ENCODE measurements around the gene COL4A3. TPM values are rescaled to one million over a fixed set of nuclear protein-coding genes. Genes with fewer than 3 reads are reported as not detected.

The COL4A3 gene
- polyA plus RNA-seq (2013, experiment 1 of 2): not detected
- not detected for polyA plus RNA-seq (2013, experiment 2 of 2)

DNA sequence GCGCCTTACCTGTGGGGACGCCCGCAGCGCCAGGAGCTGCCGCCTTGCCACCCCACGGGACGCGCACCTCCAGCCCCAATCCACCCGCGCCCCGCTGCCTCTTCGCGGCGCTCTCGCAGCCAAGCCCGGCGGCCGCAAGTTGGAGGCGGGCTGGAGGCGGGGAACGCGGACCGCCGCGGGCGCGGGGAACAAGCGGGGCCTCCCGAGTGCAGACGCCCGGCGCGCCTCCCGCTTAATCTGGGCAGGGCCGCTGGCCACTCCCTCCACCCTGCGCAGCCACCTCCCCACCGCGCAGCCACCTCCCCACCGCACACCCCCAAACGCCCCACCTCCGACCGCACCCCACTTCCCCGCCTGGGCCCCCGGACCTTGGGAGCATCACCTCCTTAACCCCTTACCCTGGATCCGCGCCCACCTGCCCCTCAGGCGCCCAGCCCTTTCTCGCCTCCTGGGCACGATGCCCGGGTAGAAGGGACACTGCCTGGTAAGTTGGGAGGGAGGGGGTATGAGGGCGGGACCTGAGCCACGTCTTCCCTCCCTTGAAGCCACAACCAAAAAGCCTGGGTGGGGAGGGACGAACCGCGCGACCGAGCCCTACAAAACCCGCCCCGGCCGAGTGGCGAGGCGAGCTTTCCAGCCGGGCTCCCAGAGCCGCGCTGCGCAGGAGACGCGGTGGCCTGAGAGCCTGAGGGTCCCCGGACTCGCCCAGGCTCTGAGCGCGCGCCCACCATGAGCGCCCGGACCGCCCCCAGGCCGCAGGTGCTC, at the start of gene COL4A3, which contains the start of gene COL4A4:
Gene COL4A3, plus strand, starts transcription at position 627 of the 765 bp plus-strand sequence. Its CDS starts 103 bp downstream, at position 730.
Gene COL4A4, minus strand, starts transcription at position 208 of the 765 bp plus-strand sequence. CDS start 16,722 bp downstream, outside the sequence.
- Histone ChIP-seq H3K18ac (ENCODE audit: low read length) (peak within 1 kb of the TSS; percentile 75), H3K9ac (ENCODE audit: low read depth, low read length, poor library complexity) (peak within 1 kb of the TSS; percentile 83), H3K4me1 (ENCODE audit: control insufficient read depth in 2 of 2, insufficient read depth in 1 of 2, low read depth in 1 of 2, low read length in 2 of 2) (peaks cover 2 to 9% of the 10 kb centered on the region in 2 donors), H4K8ac (ENCODE audit: low read depth, low read length) (peak within 1 kb of the TSS; percentile 43), H3K27ac (replicated peaks; ENCODE audit: low read length) (no peak within 1 kb of the TSS), H3K4ac (ENCODE audit: low read length) (no peak within 1 kb of the TSS), H2BK12ac (ENCODE audit: low read length) (no peak within 1 kb of the TSS), H4K91ac (ENCODE audit: low read depth, low read length, poor library complexity) (no peak within 1 kb of the TSS), H3K27me3 (ENCODE audit: control insufficient read depth in 3 of 3, insufficient read depth in 3 of 3, low read depth in 1 of 3, low read length in 3 of 3) (peaks cover 6 to 78% (median 33%) of the 10 kb centered on the region in 3 experiments), H3K4me3 (ENCODE audit: low read length in 2 of 2) (peak within 1 kb of the TSS in 1 of 2 donors; percentile 80), H2BK15ac (ENCODE audit: low read length) (peak within 1 kb of the TSS; percentile 58), H3K4me2 (ENCODE audit: insufficient read depth, low read length, poor library complexity, severe bottlenecking) (peak within 1 kb of the TSS; percentile 100), H2AFZ (ENCODE audit: low read length) (peak within 1 kb of the TSS; percentile 85), H2BK5ac (ENCODE audit: low read length) (no peak within 1 kb of the TSS), H2AK5ac (ENCODE audit: low read depth, low read length) (peak within 1 kb of the TSS; percentile 52), H3K14ac (ENCODE audit: low read length) (no peak within 1 kb of the TSS), H3K36me3 (replicated peaks in 1 of 2; ENCODE audit: control insufficient read depth in 2 of 2, insufficient read depth in 2 of 2, low read length in 2 of 2) (no peaks in the 10 kb centered on the region), H3K23ac (ENCODE audit: low read depth, low read length, poor library complexity) (peak within 1 kb of the TSS; percentile 17), H2BK120ac (ENCODE audit: low read depth, low read length) (no peak within 1 kb of the TSS), H3K9me3 (replicated peaks in 1 of 2; ENCODE audit: control insufficient read depth in 2 of 2, insufficient read depth in 1 of 2, low read depth in 1 of 2, low read length in 2 of 2) (no peaks in the 10 kb centered on the region), H3K79me1 (ENCODE audit: low read depth, low read length) (no peaks in the 10 kb centered on the region)
- no CpG with 5 or more reads among the region's 77 CpGs for WGBS, 2 donors (ENCODE audit: extremely low coverage in 2 of 2, insufficient read length in 2 of 2, insufficient replicate concordance in 1 of 2)
- peak; percentile 31 for DNase-seq (ENCODE audit: low spot score)

DNA sequence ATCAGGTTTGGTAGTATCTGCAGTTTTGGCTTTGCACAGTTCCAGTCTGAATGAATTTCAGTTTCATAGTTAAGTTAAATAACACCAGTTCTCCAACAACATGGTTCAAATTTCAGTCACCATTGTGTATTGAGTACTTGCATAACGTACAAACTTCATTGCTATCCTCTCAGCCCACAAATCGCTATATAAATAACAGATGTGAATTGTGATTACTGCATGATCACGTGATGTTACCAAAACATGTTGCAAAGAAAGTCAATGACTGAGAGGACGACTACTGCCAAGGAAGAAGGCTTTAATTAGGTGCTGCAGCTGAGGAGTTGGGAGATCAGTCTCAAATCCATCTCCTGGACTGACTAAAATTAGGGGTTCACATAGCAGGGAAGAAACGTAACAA, 48.7 kb upstream of the COL4A3 start:
- H2AFZ ChIP-seq (ENCODE audit: low read length): no peak overlapping the region
- H4K8ac ChIP-seq (ENCODE audit: low read depth, low read length): no peak overlapping the region
- H4K91ac ChIP-seq (ENCODE audit: low read depth, low read length, poor library complexity): no peak overlapping the region
- no peak overlapping the region for H3K23ac ChIP-seq (ENCODE audit: low read depth, low read length, poor library complexity)
- no peak overlapping the region for H2BK15ac ChIP-seq (ENCODE audit: low read length)
- no peak overlapping the region for H3K4ac ChIP-seq (ENCODE audit: low read length)
- DNase-seq (ENCODE audit: low spot score): no peak
- no peak overlapping the region for H2AK5ac ChIP-seq (ENCODE audit: low read depth, low read length)
- no CpG with 5 or more reads among the region's 5 CpGs for WGBS, 2 donors (ENCODE audit: extremely low coverage in 2 of 2, insufficient read length in 2 of 2, insufficient replicate concordance in 1 of 2)
- no peak overlapping the region for H2BK5ac ChIP-seq (ENCODE audit: low read length)
- no peak overlapping the region for H3K14ac ChIP-seq (ENCODE audit: low read length)
- no peak overlapping the region for H3K27ac ChIP-seq (replicated peaks; ENCODE audit: low read length)
- H3K27me3 ChIP-seq (ENCODE audit: control insufficient read depth in 3 of 3, insufficient read depth in 3 of 3, low read depth in 1 of 3, low read length in 3 of 3): no peaks in the 10 kb centered on the region
- no peak overlapping the region for H3K4me3 ChIP-seq (ENCODE audit: low read length in 2 of 2)
- no peak overlapping the region for H3K18ac ChIP-seq (ENCODE audit: low read length)
- H2BK12ac ChIP-seq (ENCODE audit: low read length): no peak overlapping the region
- no peaks in the 10 kb centered on the region for H3K4me1 ChIP-seq (ENCODE audit: control insufficient read depth in 2 of 2, insufficient read depth in 1 of 2, low read depth in 1 of 2, low read length in 2 of 2)
- H2BK120ac ChIP-seq (ENCODE audit: low read depth, low read length): no peak overlapping the region
- H3K36me3 ChIP-seq (replicated peaks in 1 of 2; ENCODE audit: control insufficient read depth in 2 of 2, insufficient read depth in 2 of 2, low read length in 2 of 2): no peaks in the 10 kb centered on the region
- H3K9me3 ChIP-seq (replicated peaks in 1 of 2; ENCODE audit: control insufficient read depth in 2 of 2, insufficient read depth in 1 of 2, low read depth in 1 of 2, low read length in 2 of 2): no peaks in the 10 kb centered on the region
- no peaks in the 10 kb centered on the region for H3K79me1 ChIP-seq (ENCODE audit: low read depth, low read length)
- no peak overlapping the region for H3K9ac ChIP-seq (ENCODE audit: low read depth, low read length, poor library complexity)
- H3K4me2 ChIP-seq (ENCODE audit: insufficient read depth, low read length, poor library complexity, severe bottlenecking): no peak overlapping the region

DNA sequence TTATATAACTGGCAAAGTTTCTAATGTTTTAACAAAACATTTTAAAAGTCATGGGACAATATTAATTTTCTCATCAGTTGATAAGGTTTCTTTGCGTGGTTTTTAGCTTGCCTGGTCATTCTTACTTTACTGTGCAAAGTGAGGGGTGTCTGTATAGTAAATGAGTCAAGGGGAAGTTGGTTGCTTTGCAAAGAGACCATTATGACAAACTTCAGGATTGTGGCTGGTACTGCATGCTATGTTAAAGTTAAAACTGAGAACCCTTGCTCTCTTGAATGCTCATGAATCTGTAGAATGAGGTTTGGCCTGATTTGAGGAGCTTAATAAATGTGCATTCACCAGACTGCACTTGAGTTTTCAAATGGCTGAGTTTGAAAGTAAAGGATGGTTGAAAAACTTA, 47.4 kb upstream of the COL4A3 start:
- Histone ChIP-seq H3K14ac (ENCODE audit: low read length) (no peak overlapping the region), H3K23ac (ENCODE audit: low read depth, low read length, poor library complexity) (no peak overlapping the region), H4K91ac (ENCODE audit: low read depth, low read length, poor library complexity) (no peak overlapping the region), H3K27ac (replicated peaks; ENCODE audit: low read length) (no peak overlapping the region), H3K36me3 (replicated peaks in 1 of 2; ENCODE audit: control insufficient read depth in 2 of 2, insufficient read depth in 2 of 2, low read length in 2 of 2) (no peaks in the 10 kb centered on the region), H2BK120ac (ENCODE audit: low read depth, low read length) (no peak overlapping the region), H2AK5ac (ENCODE audit: low read depth, low read length) (no peak overlapping the region), H2BK15ac (ENCODE audit: low read length) (no peak overlapping the region), H3K9ac (ENCODE audit: low read depth, low read length, poor library complexity) (no peak overlapping the region), H2AFZ (ENCODE audit: low read length) (no peak overlapping the region), H3K4me3 (ENCODE audit: low read length in 2 of 2) (no peak overlapping the region), H3K9me3 (replicated peaks in 1 of 2; ENCODE audit: control insufficient read depth in 2 of 2, insufficient read depth in 1 of 2, low read depth in 1 of 2, low read length in 2 of 2) (no peaks in the 10 kb centered on the region), H3K18ac (ENCODE audit: low read length) (no peak overlapping the region), H3K4ac (ENCODE audit: low read length) (no peak overlapping the region), H3K79me1 (ENCODE audit: low read depth, low read length) (no peaks in the 10 kb centered on the region), H3K27me3 (ENCODE audit: control insufficient read depth in 3 of 3, insufficient read depth in 3 of 3, low read depth in 1 of 3, low read length in 3 of 3) (no peaks in the 10 kb centered on the region), H2BK12ac (ENCODE audit: low read length) (no peak overlapping the region), H2BK5ac (ENCODE audit: low read length) (no peak overlapping the region), H3K4me2 (ENCODE audit: insufficient read depth, low read length, poor library complexity, severe bottlenecking) (no peak overlapping the region), H4K8ac (ENCODE audit: low read depth, low read length) (no peak overlapping the region), H3K4me1 (ENCODE audit: control insufficient read depth in 2 of 2, insufficient read depth in 1 of 2, low read depth in 1 of 2, low read length in 2 of 2) (no peaks in the 10 kb centered on the region)
- WGBS, 2 donors (ENCODE audit: extremely low coverage in 2 of 2, insufficient read length in 2 of 2, insufficient replicate concordance in 1 of 2): no CpG with 5 or more reads among the region's 1 CpG
- no peak for DNase-seq (ENCODE audit: low spot score)

DNA sequence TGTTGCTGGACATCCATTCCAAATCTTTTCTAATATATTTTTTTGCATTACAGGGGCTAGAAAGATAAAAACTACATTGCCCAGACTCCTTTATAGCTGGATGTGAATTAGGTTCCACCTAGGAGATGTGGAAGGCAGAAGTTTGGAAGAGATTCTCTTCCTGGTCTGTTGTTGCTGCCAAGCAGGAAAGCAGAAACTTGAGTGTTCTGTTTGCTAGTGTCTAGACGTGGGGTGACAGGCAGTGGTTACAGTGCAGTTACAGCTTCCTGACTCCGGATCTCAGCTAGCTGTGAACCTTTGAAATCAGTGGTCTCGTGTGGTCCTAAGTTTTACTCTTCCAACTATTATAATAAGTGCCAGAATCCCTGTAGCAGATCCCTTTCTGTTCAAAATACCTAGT, 46.6 kb upstream of the COL4A3 start:
- Histone ChIP-seq H3K27ac (replicated peaks; ENCODE audit: low read length) (no peak overlapping the region), H3K4ac (ENCODE audit: low read length) (no peak overlapping the region), H3K79me1 (ENCODE audit: low read depth, low read length) (no peaks in the 10 kb centered on the region), H2AFZ (ENCODE audit: low read length) (peak overlapping the region; percentile 18), H3K4me2 (ENCODE audit: insufficient read depth, low read length, poor library complexity, severe bottlenecking) (no peak overlapping the region), H3K14ac (ENCODE audit: low read length) (no peak overlapping the region), H4K91ac (ENCODE audit: low read depth, low read length, poor library complexity) (no peak overlapping the region), H3K27me3 (ENCODE audit: control insufficient read depth in 3 of 3, insufficient read depth in 3 of 3, low read depth in 1 of 3, low read length in 3 of 3) (no peaks in the 10 kb centered on the region), H3K4me3 (ENCODE audit: low read length in 2 of 2) (no peak overlapping the region), H3K18ac (ENCODE audit: low read length) (no peak overlapping the region), H2BK120ac (ENCODE audit: low read depth, low read length) (no peak overlapping the region), H3K9me3 (replicated peaks in 1 of 2; ENCODE audit: control insufficient read depth in 2 of 2, insufficient read depth in 1 of 2, low read depth in 1 of 2, low read length in 2 of 2) (no peaks in the 10 kb centered on the region), H3K4me1 (ENCODE audit: control insufficient read depth in 2 of 2, insufficient read depth in 1 of 2, low read depth in 1 of 2, low read length in 2 of 2) (no peaks in the 10 kb centered on the region), H3K36me3 (replicated peaks in 1 of 2; ENCODE audit: control insufficient read depth in 2 of 2, insufficient read depth in 2 of 2, low read length in 2 of 2) (no peaks in the 10 kb centered on the region), H2BK12ac (ENCODE audit: low read length) (no peak overlapping the region), H2BK15ac (ENCODE audit: low read length) (no peak overlapping the region), H2BK5ac (ENCODE audit: low read length) (no peak overlapping the region), H4K8ac (ENCODE audit: low read depth, low read length) (no peak overlapping the region), H3K9ac (ENCODE audit: low read depth, low read length, poor library complexity) (no peak overlapping the region), H3K23ac (ENCODE audit: low read depth, low read length, poor library complexity) (no peak overlapping the region), H2AK5ac (ENCODE audit: low read depth, low read length) (no peak overlapping the region)
- WGBS, 2 donors (ENCODE audit: extremely low coverage in 2 of 2, insufficient read length in 2 of 2, insufficient replicate concordance in 1 of 2): no CpG with 5 or more reads among the region's 3 CpGs
- DNase-seq (ENCODE audit: low spot score): no peak
